Gastrocnemius medialis (tissue), 4 donors: Measurements from ENCODE around the gene BCAS4. TPM values are rescaled to one million over a fixed set of nuclear protein-coding genes. Genes with fewer than 3 reads are reported as not detected.

Experiments
- ATAC-seq, 2 donors: fragments of 150-250 bp; one replicate each; pipeline ENCODE4 v1.9.1; 2016
- DNase-seq, 2 donors: peaks; one replicate each; pipeline ENCODE4 v3.0.0-alpha.2; 2019
- H3K27ac ChIP-seq, 4 donors: fragments of 200-600 bp; sonication (generic); 1 replicate in 1 of 4; 2 replicates in 3 of 4; pipeline ENCODE4 v1.5.1; 2016 to 2018; ENCODE audit warnings: mild to moderate bottlenecking in 2 of 4, moderate library complexity in 1 of 4
- H3K27me3 ChIP-seq, 3 donors: fragments of 200-600 bp; sonication (generic) in 2 of 3; 1 replicate in 1 of 3; 2 replicates in 2 of 3; pipeline versions ENCODE4 v1.5.1 to v1.6.0; 2016 to 2019; ENCODE audit warnings: mild to moderate bottlenecking in 1 of 3, moderate library complexity in 1 of 3
- H3K36me3 ChIP-seq, 2 donors: fragments of 200-600 bp; sonication (generic) in 1 of 2; one replicate each; pipeline ENCODE4 v1.5.1; 2017 to 2018
- H3K4me1 ChIP-seq, 2 donors: fragments of 200-600 bp; sonication (generic) in 1 of 2; one replicate each; pipeline ENCODE4 v1.5.1; 2016 to 2017; ENCODE audit warnings: mild to moderate bottlenecking in 2 of 2
- H3K4me3 ChIP-seq, 4 donors: fragments of 200-600 bp; sonication (generic) in 3 of 4; 1 replicate in 1 of 4; 2 replicates in 3 of 4; pipeline ENCODE4 v1.5.1; 2016 to 2019; ENCODE audit warnings: mild to moderate bottlenecking in 2 of 4
- H3K9me3 ChIP-seq, 3 donors: fragments of 200-600 bp; sonication (generic) in 2 of 3; 1 replicate in 1 of 3; 2 replicates in 2 of 3; pipeline ENCODE4 v1.5.1; 2016 to 2019
- POLR2A ChIP-seq, 2 donors: fragments of 450-650 bp; IDR thresholded peaks; one replicate each; pipeline ENCODE4 v1.6.1; 2017; ENCODE audit warnings: antibody characterized with exemption in 2 of 2, mild to moderate bottlenecking in 2 of 2, moderate library complexity in 2 of 2
- in situ Hi-C, 4 donors: fragments of 200-750 bp; cut with MboI; loops; one replicate each; pipeline versions ENCODE4 v1.15.0 to v1.8.0; 2017; ENCODE audit warnings: low sequenced_read_pairs in 4 of 4
- intact Hi-C: fragments of 100-400 bp; cut with DNase I; formaldehyde crosslinking; loops from one replicate; pipeline ENCODE4 v1.15.1; 2023; ENCODE audit warnings: low total_unique reads
- total RNA-seq, 4 donors: library from RNA; depleted of rRNA; stranded (reverse); fragments of >200 nt; gene quantifications; one replicate each; pipeline versions ENCODE4 v1.1.0 to v1.2.3, GENCODE V29; 2016
- TF ChIP-seq, protein P1 (sequence below), 5 experiments: fragments of 450-650 bp in 3 of 5; fragments of 200-600 bp in 2 of 5; sonication (generic) in 2 of 5; IDR thresholded peaks in 4 of 5; conservative IDR thresholded peaks in 1 of 5; 1 replicate in 4 of 5; 2 replicates in 1 of 5; pipeline ENCODE4 v1.5.1; 2016 to 2019; ENCODE audit warnings: antibody characterized with exemption in 5 of 5, mild to moderate bottlenecking in 3 of 5, moderate library complexity in 3 of 5

The BCAS4 gene
- total RNA-seq, 4 donors from 2014 or later, result 0.16 to 2.2 (median 0.51) TPM; not detected in 1

DNA sequence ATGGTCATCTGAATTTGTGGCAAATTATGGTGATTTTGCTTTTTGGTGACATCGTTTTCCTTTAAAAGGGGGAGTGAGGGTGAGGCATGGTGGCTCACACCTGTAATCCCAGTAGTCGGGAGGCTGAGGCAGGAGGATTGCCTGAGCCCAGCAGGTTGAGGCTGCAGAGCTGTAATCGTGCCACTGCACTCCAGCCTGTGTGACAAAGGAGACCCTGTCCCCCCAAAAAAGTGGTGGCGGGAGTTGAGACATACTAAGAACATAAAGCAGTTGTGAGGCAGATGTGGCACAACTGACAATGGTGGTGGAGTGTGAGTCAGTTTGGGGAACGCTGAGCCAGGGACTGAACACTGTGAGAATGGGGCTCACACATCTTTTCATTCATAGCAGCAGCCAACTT is 90.9 kb downstream of the BCAS4 start:
- no peak for ATAC-seq
- Histone ChIP-seq H3K4me3 (no peak overlapping the region), H3K27ac (no peak overlapping the region), H3K4me1 (no peaks in the 10 kb centered on the region), H3K9me3 (no peaks in the 10 kb centered on the region), H3K27me3 (no peaks in the 10 kb centered on the region), H3K36me3 (peaks cover 0 to 13% of the 10 kb centered on the region in 2 donors)
- in situ Hi-C loops, result no loop called here
- TF ChIP-seq, protein P1, sequence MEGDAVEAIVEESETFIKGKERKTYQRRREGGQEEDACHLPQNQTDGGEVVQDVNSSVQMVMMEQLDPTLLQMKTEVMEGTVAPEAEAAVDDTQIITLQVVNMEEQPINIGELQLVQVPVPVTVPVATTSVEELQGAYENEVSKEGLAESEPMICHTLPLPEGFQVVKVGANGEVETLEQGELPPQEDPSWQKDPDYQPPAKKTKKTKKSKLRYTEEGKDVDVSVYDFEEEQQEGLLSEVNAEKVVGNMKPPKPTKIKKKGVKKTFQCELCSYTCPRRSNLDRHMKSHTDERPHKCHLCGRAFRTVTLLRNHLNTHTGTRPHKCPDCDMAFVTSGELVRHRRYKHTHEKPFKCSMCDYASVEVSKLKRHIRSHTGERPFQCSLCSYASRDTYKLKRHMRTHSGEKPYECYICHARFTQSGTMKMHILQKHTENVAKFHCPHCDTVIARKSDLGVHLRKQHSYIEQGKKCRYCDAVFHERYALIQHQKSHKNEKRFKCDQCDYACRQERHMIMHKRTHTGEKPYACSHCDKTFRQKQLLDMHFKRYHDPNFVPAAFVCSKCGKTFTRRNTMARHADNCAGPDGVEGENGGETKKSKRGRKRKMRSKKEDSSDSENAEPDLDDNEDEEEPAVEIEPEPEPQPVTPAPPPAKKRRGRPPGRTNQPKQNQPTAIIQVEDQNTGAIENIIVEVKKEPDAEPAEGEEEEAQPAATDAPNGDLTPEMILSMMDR (IDR thresholded peaks at IDR 0.05 in 4 of 5, conservative IDR thresholded peaks at IDR 0.05 in 1 of 5), result no peak
- no peak for TF ChIP-seq POLR2A (IDR thresholded peaks at IDR 0.05)
- DNase-seq, result no peak
- intact Hi-C loops, result no loop called here

DNA sequence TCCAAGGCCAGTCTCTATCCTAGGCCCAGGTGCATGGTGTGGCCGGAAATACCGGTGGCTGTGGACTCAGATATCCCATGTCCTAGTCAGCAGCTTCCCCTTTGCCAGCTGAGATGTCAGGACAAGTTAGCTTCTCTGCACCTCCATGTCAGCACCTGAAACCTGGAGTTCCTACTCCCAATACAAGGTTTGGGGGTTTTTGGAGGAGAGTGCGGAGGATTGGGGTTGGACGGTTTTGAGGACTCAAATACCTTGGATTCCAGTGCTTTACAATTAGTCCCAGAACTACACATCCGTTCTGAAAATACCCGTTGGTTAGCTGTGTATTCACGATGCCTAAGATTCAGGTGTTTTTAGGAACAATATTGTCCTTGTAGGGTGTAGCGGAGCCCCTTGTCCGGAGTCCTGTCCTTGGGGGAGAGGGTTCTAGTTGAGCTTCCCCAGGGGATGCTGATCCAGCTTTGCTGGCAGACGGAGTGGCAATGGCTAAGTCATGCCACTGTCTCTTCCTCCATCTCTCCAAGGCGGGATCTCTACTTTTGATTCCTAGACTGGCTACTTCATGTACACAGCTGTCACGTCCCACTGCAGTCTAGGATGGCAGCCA is 91.4 kb downstream of the BCAS4 start:
- intact Hi-C loops, result no loop called here

DNA sequence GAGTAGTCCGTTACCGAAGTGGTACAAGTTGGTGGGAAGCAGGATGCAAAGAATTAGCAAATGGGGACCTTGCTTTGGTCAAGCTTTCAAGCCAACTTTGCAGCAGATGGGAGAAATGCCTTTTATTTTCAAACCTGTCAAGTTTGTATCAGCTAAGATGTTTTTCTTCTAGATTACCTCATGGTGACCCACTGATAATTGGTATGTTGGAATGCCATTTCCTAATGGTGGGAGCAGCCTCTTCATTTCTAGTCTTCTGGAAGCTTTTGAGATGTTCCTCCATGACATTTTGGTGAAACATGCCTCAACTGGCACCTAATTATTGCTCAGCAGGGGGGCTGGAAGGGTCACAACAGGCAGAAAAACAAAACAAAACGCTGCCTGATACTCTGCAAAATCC is 92.7 kb downstream of the BCAS4 start:
- no peak overlapping the region for H3K27ac ChIP-seq
- DNase-seq (no peak), ATAC-seq (no peak)
- peaks cover 0 to 30% of the 10 kb centered on the region in 2 donors for H3K36me3 ChIP-seq
- H3K4me3 ChIP-seq, result no peak overlapping the region
- no peak for TF ChIP-seq POLR2A (IDR thresholded peaks at IDR 0.05)
- TF ChIP-seq, protein P1 (IDR thresholded peaks at IDR 0.05 in 4 of 5, conservative IDR thresholded peaks at IDR 0.05 in 1 of 5), result no peak
- intact Hi-C loops, result no loop called here
- no peaks in the 10 kb centered on the region for H3K9me3 ChIP-seq
- H3K27me3 ChIP-seq, result no peaks in the 10 kb centered on the region
- no peaks in the 10 kb centered on the region for H3K4me1 ChIP-seq
- in situ Hi-C loops, result no loop called here

More for the DNA sequence above, 91.4 kb downstream of the BCAS4 start:
- no peaks in the 10 kb centered on the region for H3K9me3 ChIP-seq
- in situ Hi-C loops, result no loop called here
- peaks cover 0 to 18% of the 10 kb centered on the region in 2 donors for H3K36me3 ChIP-seq
- no peak for TF ChIP-seq POLR2A (IDR thresholded peaks at IDR 0.05)
- TF ChIP-seq, protein P1 (IDR thresholded peaks at IDR 0.05 in 4 of 5, conservative IDR thresholded peaks at IDR 0.05 in 1 of 5), result no peak
- H3K4me3 ChIP-seq, result no peak overlapping the region
- no peaks in the 10 kb centered on the region for H3K4me1 ChIP-seq
- no peak overlapping the region for H3K27ac ChIP-seq
- DNase-seq (no peak), ATAC-seq (no peak)
- no peaks in the 10 kb centered on the region for H3K27me3 ChIP-seq

DNA sequence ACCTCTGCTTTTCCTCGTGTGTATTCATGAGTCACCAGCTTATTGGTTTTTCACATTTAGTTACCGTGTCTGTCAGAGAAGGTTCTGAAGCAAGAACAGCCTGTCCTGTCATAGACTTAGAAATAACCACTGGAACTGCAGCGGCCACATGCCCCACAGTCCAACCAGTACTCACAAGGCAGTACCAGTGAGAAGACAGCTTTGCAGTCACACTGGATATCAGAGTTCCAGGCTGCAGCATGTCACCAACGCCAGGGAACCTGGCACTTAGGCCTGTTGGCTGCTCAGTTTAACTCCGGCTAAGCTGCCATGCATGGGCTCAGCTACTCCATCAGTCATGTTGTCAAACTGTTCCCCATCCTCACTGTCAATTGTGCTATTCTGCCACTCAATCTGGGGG is 96.3 kb downstream of the BCAS4 start:
- H3K4me3 ChIP-seq, result no peak overlapping the region
- DNase-seq (no peak), ATAC-seq (peak in 1 of 2 donors; percentile 78)
- intact Hi-C loops (no loop called here), in situ Hi-C loops (no loop called here)
- no peak overlapping the region for H3K27ac ChIP-seq
- H3K4me1 ChIP-seq, result no peaks in the 10 kb centered on the region
- H3K9me3 ChIP-seq, result no peaks in the 10 kb centered on the region
- H3K36me3 ChIP-seq, result peaks cover 0 to 63% of the 10 kb centered on the region in 2 donors
- no peaks in the 10 kb centered on the region for H3K27me3 ChIP-seq
- TF ChIP-seq POLR2A (IDR thresholded peaks at IDR 0.05), result no peak
- TF ChIP-seq, protein P1 (IDR thresholded peaks at IDR 0.05 in 4 of 5, conservative IDR thresholded peaks at IDR 0.05 in 1 of 5), result no peak

DNA sequence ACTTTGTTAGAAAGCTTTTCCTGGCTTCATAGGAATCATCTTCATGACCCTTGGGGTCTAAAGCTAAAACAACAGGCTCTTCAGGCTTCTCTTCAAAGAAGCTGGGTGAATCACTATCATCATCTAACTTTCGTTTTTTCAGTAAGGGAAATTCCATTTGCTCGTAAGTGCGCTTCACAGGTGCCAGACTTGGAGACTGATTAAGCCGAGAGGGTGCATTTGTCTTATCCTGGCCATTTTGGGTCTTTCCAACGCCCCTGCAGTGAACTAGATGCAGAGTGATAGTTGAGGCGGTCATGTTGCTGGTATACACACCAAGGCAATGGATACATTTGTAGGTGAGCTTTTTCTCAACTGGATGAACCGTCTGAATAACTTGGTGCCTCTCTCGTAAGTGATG is 97.5 kb downstream of the BCAS4 start:
- ATAC-seq (no peak), DNase-seq (no peak)
- TF ChIP-seq, protein P1 (IDR thresholded peaks at IDR 0.05 in 4 of 5, conservative IDR thresholded peaks at IDR 0.05 in 1 of 5), result no peak
- no peak for TF ChIP-seq POLR2A (IDR thresholded peaks at IDR 0.05)
- Histone ChIP-seq H3K4me3 (no peak overlapping the region), H3K27ac (no peak overlapping the region), H3K9me3 (no peaks in the 10 kb centered on the region), H3K4me1 (no peaks in the 10 kb centered on the region), H3K36me3 (peaks cover 0 to 63% of the 10 kb centered on the region in 2 donors), H3K27me3 (no peaks in the 10 kb centered on the region)
- intact Hi-C loops (no loop called here), in situ Hi-C loops (no loop called here)
